ENCODE measurements around the gene ZMYND8.

Gene ZMYND8

GRCh38 chr20:47224857-47225256 is 131.6 kb downstream of the ZMYND8 start:
- no peak for TF ChIP-seq GATA2 (IDR thresholded peaks at IDR 0.05; ENCODE audit: low read depth, low read length)
- TF ChIP-seq GATA3 (IDR thresholded peaks at IDR 0.05; ENCODE audit: low read depth, low read length) = no peak

GRCh38 chr20:47224300-47224791 is 132.2 kb downstream of the ZMYND8 start:
- TF ChIP-seq GATA2 (IDR thresholded peaks at IDR 0.05; ENCODE audit: low read depth, low read length) (no peak), GATA3 (IDR thresholded peaks at IDR 0.05; ENCODE audit: low read depth, low read length) (no peak)

- TF ChIP-seq GATA3 (IDR thresholded peaks at IDR 0.05; ENCODE audit: low read depth, low read length) (no peak), GATA2 (IDR thresholded peaks at IDR 0.05; ENCODE audit: low read depth, low read length) (no peak)
These were observed 132.6 kb downstream of the ZMYND8 start for GRCh38 chr20:47223896-47224295.

- no peak for TF ChIP-seq GATA2 (IDR thresholded peaks at IDR 0.05; ENCODE audit: low read depth, low read length)
- TF ChIP-seq GATA3 (IDR thresholded peaks at IDR 0.05; ENCODE audit: low read depth, low read length) = no peak
These were observed 133.9 kb downstream of the ZMYND8 start for GRCh38 chr20:47222468-47223119.

- no peak for TF ChIP-seq GATA2 (IDR thresholded peaks at IDR 0.05; ENCODE audit: low read depth, low read length)
- TF ChIP-seq GATA3 (IDR thresholded peaks at IDR 0.05; ENCODE audit: low read depth, low read length) = no peak
These were observed 135.4 kb downstream of the ZMYND8 start for GRCh38 chr20:47221036-47221625.

- no peak for TF ChIP-seq GATA3 (IDR thresholded peaks at IDR 0.05; ENCODE audit: low read depth, low read length)
- TF ChIP-seq GATA2 (IDR thresholded peaks at IDR 0.05; ENCODE audit: low read depth, low read length) = no peak
These were observed 136.3 kb downstream of the ZMYND8 start for GRCh38 chr20:47220161-47220582.

GRCh38 chr20:47217482-47218446 is 138.7 kb downstream of the ZMYND8 start:
- TF ChIP-seq GATA2 (IDR thresholded peaks at IDR 0.05; ENCODE audit: low read depth, low read length) (no peak), GATA3 (IDR thresholded peaks at IDR 0.05; ENCODE audit: low read depth, low read length) (no peak)

- no peak for TF ChIP-seq GATA3 (IDR thresholded peaks at IDR 0.05; ENCODE audit: low read depth, low read length)
- no peak for TF ChIP-seq GATA2 (IDR thresholded peaks at IDR 0.05; ENCODE audit: low read depth, low read length)
These were observed 139.6 kb downstream of the ZMYND8 start for GRCh38 chr20:47216819-47217410.

GRCh38 chr20:47215653-47216397 is 140.7 kb downstream of the ZMYND8 start:
- TF ChIP-seq GATA3 (IDR thresholded peaks at IDR 0.05; ENCODE audit: low read depth, low read length) (no peak), GATA2 (IDR thresholded peaks at IDR 0.05; ENCODE audit: low read depth, low read length) (no peak)

GRCh38 chr20:47213966-47214365 is 142.5 kb downstream of the ZMYND8 start:
- no peak for TF ChIP-seq GATA3 (IDR thresholded peaks at IDR 0.05; ENCODE audit: low read depth, low read length)
- no peak for TF ChIP-seq GATA2 (IDR thresholded peaks at IDR 0.05; ENCODE audit: low read depth, low read length)

GRCh38 chr20:47212606-47213207 is 143.8 kb downstream of the ZMYND8 start:
- TF ChIP-seq GATA3 (IDR thresholded peaks at IDR 0.05; ENCODE audit: low read depth, low read length) (no peak), GATA2 (IDR thresholded peaks at IDR 0.05; ENCODE audit: low read depth, low read length) (no peak)

GRCh38 chr20:47211036-47211435 is 145.5 kb downstream of the ZMYND8 start:
- TF ChIP-seq GATA3 (IDR thresholded peaks at IDR 0.05; ENCODE audit: low read depth, low read length) = no peak
- no peak for TF ChIP-seq GATA2 (IDR thresholded peaks at IDR 0.05; ENCODE audit: low read depth, low read length)

GRCh38 chr20:47210470-47210869 is 146.0 kb downstream of the ZMYND8 start:
- no peak for TF ChIP-seq GATA2 (IDR thresholded peaks at IDR 0.05; ENCODE audit: low read depth, low read length)
- TF ChIP-seq GATA3 (IDR thresholded peaks at IDR 0.05; ENCODE audit: low read depth, low read length) = no peak

Data from SH-SY5Y (cell line).